HepG2 (cell line): ENCODE results near the gene HOXA13. TPM values are rescaled to one million over a fixed set of nuclear protein-coding genes. Genes with fewer than 3 reads are reported as not detected.

ENCODE experiments used
- ATAC-seq: fragments of 200-7000 bp; cut with Tn5 transposase; 3 replicates; pipeline ENCODE4 v1.9.1; 2020; ENCODE audit warnings: mild to moderate bottlenecking, moderate library complexity
- BruUV-seq: library from RNA; stranded (reverse); fragments of 400-500 nt; replicated peaks from 2 replicates; lab custom pipeline; 2021; lab: Mats Ljungman, UMichigan
- CTCF ChIA-PET: fragments of 300-600 bp; formaldehyde crosslinking; extraction: SDS; loops from one replicate; lab custom pipeline; 2021; ENCODE audit warnings: low total read pairs, inconsistent platforms, low intra/inter-chr PET ratio; lab: Yijun Ruan, JAX
- POLR2A ChIA-PET: fragments of 350-600 bp; sonication (Branson Sonifier 250); formaldehyde crosslinking; loops from one replicate; lab custom pipeline; 2020; ENCODE audit warnings: antibody characterized with exemption, inconsistent platforms; lab: Yijun Ruan, JAX
- DNase-seq: peaks from one replicate; pipeline ENCODE4 v3.0.0-alpha.2; 2015; ENCODE audit warnings: low spot score
- FAIRE-seq: peaks from 3 replicates; lab custom pipeline; 2011; peaks lifted over from hg19 to GRCh38; lab: Jason Lieb, UNC
- H2AFZ ChIP-seq: one replicate; pipeline ENCODE4 v1.6.1; 2011; ENCODE audit warnings: low read length, inconsistent platforms
- H3K27ac ChIP-seq: fragments of 300-600 bp; 3 replicates; pipeline ENCODE4 v1.8.0; 2011; ENCODE audit warnings: mixed run types, mild to moderate bottlenecking, mixed read lengths, low read length, inconsistent platforms; ENCODE audit not compliant: insufficient read depth; ENCODE audit errors: extremely low read length
- H3K27me3 ChIP-seq, 2 experiments: fragments of 200-600 bp in 1 of 2; 2 replicates in 1 of 2; 3 replicates in 1 of 2; pipeline versions ENCODE4 v1.6.0 to v1.8.0; 2011; ENCODE audit warnings: low read length in 2 of 2, mild to moderate bottlenecking in 2 of 2, moderate library complexity in 2 of 2, inconsistent platforms in 1 of 2; ENCODE audit not compliant: insufficient read depth in 2 of 2, control insufficient read depth in 1 of 2
- H3K36me3 ChIP-seq, 2 experiments: fragments of 200-600 bp in 1 of 2; replicated peaks in 1 of 2; 2 replicates in 1 of 2; 3 replicates in 1 of 2; pipeline versions ENCODE4 v1.5.1 to v1.8.0; 2011; ENCODE audit warnings: low read length in 2 of 2, inconsistent platforms in 1 of 2; ENCODE audit not compliant: insufficient read depth in 2 of 2, control insufficient read depth in 1 of 2
- H3K4me1 ChIP-seq: 2 replicates; pipeline ENCODE4 v1.5.1; 2012; ENCODE audit warnings: low read length, inconsistent platforms; ENCODE audit not compliant: insufficient read depth
- H3K4me2 ChIP-seq: 2 replicates; pipeline ENCODE4 v1.6.0; 2011; ENCODE audit warnings: low read depth, low read length, inconsistent platforms
- H3K4me3 ChIP-seq, 3 experiments: fragments of 200-600 bp in 1 of 3; sonication (generic), shearing (Covaris generic) in 1 of 3; replicated peaks in 1 of 3; 2 replicates each; pipeline ENCODE4 v1.5.1; 2011 to 2016; ENCODE audit warnings: low read length in 3 of 3, inconsistent platforms in 2 of 3, low read depth in 2 of 3, mild to moderate bottlenecking in 2 of 3, control low read depth in 1 of 3, mixed read lengths in 1 of 3; ENCODE audit not compliant: insufficient read depth in 1 of 3
- H3K79me2 ChIP-seq: one replicate; pipeline ENCODE4 v1.6.1; 2011; ENCODE audit warnings: low read length, inconsistent platforms; ENCODE audit not compliant: insufficient read depth
- H3K9ac ChIP-seq: 2 replicates; pipeline ENCODE4 v1.6.0; 2011; ENCODE audit warnings: mild to moderate bottlenecking, low read depth, low read length, inconsistent platforms; ENCODE audit not compliant: insufficient read depth
- H3K9me3 ChIP-seq: 2 replicates; pipeline ENCODE4 v1.5.1; 2012; ENCODE audit warnings: mild to moderate bottlenecking, low read length
- H4K20me1 ChIP-seq: 2 replicates; pipeline ENCODE4 v1.6.0; 2011; ENCODE audit warnings: inconsistent platforms, mild to moderate bottlenecking, low read length, moderate library complexity; ENCODE audit not compliant: insufficient read depth
- CAMTA2 ChIP-seq: sonication (generic); formaldehyde crosslinking; IDR thresholded peaks from 2 replicates; pipeline ENCODE4 v1.4.0; 2020; ENCODE audit warnings: mild to moderate bottlenecking, missing genetic modification reagents, borderline replicate concordance
- GATA4 ChIP-seq: sonication (generic); IDR thresholded peaks from 2 replicates; pipeline ENCODE4 v1.6.1; 2016; ENCODE audit warnings: antibody characterized with exemption, low read depth, borderline replicate concordance
- KLF6 ChIP-seq: IDR thresholded peaks from 2 replicates; pipeline ENCODE4 v1.8.0; 2016; ENCODE audit warnings: missing biosample characterization, missing genetic modification reagents
- PREB ChIP-seq: sonication (generic); formaldehyde crosslinking; IDR thresholded peaks from 2 replicates; pipeline ENCODE4 v1.4.0; 2020; ENCODE audit warnings: missing genetic modification reagents
- RBM22 ChIP-seq: fragments of 200-400 bp; formaldehyde crosslinking; optimal IDR thresholded peaks from 2 replicates; pipeline ENCODE3; 2017; ENCODE audit warnings: mild to moderate bottlenecking, low read length, moderate library complexity
- TCF12 ChIP-seq, 2 experiments: fragments of 450-650 bp in 1 of 2; sonication (generic) in 1 of 2; formaldehyde crosslinking in 1 of 2; IDR thresholded peaks; 2 replicates each; pipeline versions ENCODE4 v1.6.1 to v1.8.0; 2017 to 2022; ENCODE audit warnings: antibody characterized with exemption in 1 of 2, mild to moderate bottlenecking in 1 of 2, missing genetic modification reagents in 1 of 2, moderate library complexity in 1 of 2
- U2AF1 ChIP-seq: fragments of 200-400 bp; formaldehyde crosslinking; optimal IDR thresholded peaks from 2 replicates; pipeline ENCODE3; 2017; ENCODE audit warnings: mild to moderate bottlenecking, low read depth, low read length
- XRCC5 ChIP-seq: fragments of 200-400 bp; formaldehyde crosslinking; optimal IDR thresholded peaks from 2 replicates; pipeline ENCODE3; 2017; ENCODE audit warnings: mild to moderate bottlenecking, low read length
- ZNF138 ChIP-seq: sonication (generic); formaldehyde crosslinking; IDR thresholded peaks from 2 replicates; pipeline ENCODE4 v1.5.0; 2020; ENCODE audit warnings: mild to moderate bottlenecking, low read depth, missing genetic modification reagents
- ZNF362 ChIP-seq: sonication (generic); formaldehyde crosslinking; IDR thresholded peaks from 2 replicates; pipeline ENCODE4 v1.4.0; 2020; ENCODE audit warnings: missing genetic modification reagents, mild to moderate bottlenecking, borderline replicate concordance
- ZNF382 ChIP-seq: sonication (generic); formaldehyde crosslinking; IDR thresholded peaks from 2 replicates; pipeline ENCODE4 v1.5.0; 2020; ENCODE audit warnings: missing genetic modification reagents, mild to moderate bottlenecking, borderline replicate concordance
- ZNF570 ChIP-seq: sonication (generic); formaldehyde crosslinking; IDR thresholded peaks from 2 replicates; pipeline ENCODE4 v1.4.0; 2020; ENCODE audit warnings: mild to moderate bottlenecking, missing genetic modification reagents, borderline replicate concordance
- ZNF598 ChIP-seq: sonication (generic); formaldehyde crosslinking; IDR thresholded peaks from 2 replicates; pipeline ENCODE4 v1.5.1; 2020; ENCODE audit warnings: mild to moderate bottlenecking, missing genetic modification reagents, borderline replicate concordance
- ZNF776 ChIP-seq: sonication (generic); formaldehyde crosslinking; IDR thresholded peaks from 2 replicates; pipeline ENCODE4 v1.4.0; 2020; ENCODE audit warnings: mild to moderate bottlenecking, missing genetic modification reagents
- ZNF782 ChIP-seq: sonication (generic); formaldehyde crosslinking; IDR thresholded peaks from 2 replicates; pipeline ENCODE4 v1.4.0; 2020; ENCODE audit warnings: missing genetic modification reagents, mild to moderate bottlenecking, borderline replicate concordance
- ZNF839 ChIP-seq: sonication (generic); formaldehyde crosslinking; IDR thresholded peaks from 2 replicates; pipeline ENCODE4 v1.4.0; 2020; ENCODE audit warnings: missing genetic modification reagents, mild to moderate bottlenecking, borderline replicate concordance
- WGBS: methylation state at CpG from one replicate; pipeline ENCODE4 v1.1.6; 2017; ENCODE audit warnings: low lambda C conversion rate; 5-methylcytosine and 5-hydroxymethylcytosine counted together
- in situ Hi-C: cut with HindIII; loops from 2 replicates; pipeline ENCODE4 v1.10.0; 2017; ENCODE audit warnings: low pct_unique_long_range_greater_than_20kb; ENCODE audit not compliant: extremely low pct_ligation_motif_present
- intact Hi-C: fragments of 100-400 bp; cut with micrococcal nuclease; formaldehyde crosslinking; loops from one replicate; pipeline ENCODE4 v1.10.0; 2022; ENCODE audit not compliant: unreplicated experiment
- polyA plus RNA-seq, 8 experiments: library from polyadenylated mRNA; depleted of rRNA in 3 of 8; stranded (reverse) in 7 of 8; unstranded in 1 of 8; fragments of >200 nt; fragmentation: Illumina TruSeq in 4 of 8; extraction: Trizol in 4 of 8; gene quantifications; 2 replicates each; pipeline versions ENCODE4 v1.2.1 to v1.2.3, GENCODE V29; 2011 to 2016; ENCODE audit warnings: low read depth in 4 of 8, missing spikeins in 1 of 8, mixed read lengths in 1 of 8; ENCODE audit not compliant: insufficient read depth in 1 of 8
- total RNA-seq, 5 experiments: library from RNA; depleted of rRNA; stranded (reverse); fragments of >200 nt; fragmentation: Illumina TruSeq; extraction: Trizol; gene quantifications; 2 replicates each; pipeline ENCODE4 v1.2.3, GENCODE V29; 2016; ENCODE audit warnings: low read depth in 1 of 5
- TF ChIP-seq, protein P1 (sequence below): sonication (generic); formaldehyde crosslinking; IDR thresholded peaks from 2 replicates; pipeline ENCODE4 v1.4.0; 2020; ENCODE audit warnings: missing genetic modification reagents

The HOXA13 gene
- total and polyA plus RNA-seq, 2 of the 13 experiments (the other 11 are each of a cell fraction or from before 2014, with no cell fraction given) = 0.01 to 0.04 TPM

DNA sequence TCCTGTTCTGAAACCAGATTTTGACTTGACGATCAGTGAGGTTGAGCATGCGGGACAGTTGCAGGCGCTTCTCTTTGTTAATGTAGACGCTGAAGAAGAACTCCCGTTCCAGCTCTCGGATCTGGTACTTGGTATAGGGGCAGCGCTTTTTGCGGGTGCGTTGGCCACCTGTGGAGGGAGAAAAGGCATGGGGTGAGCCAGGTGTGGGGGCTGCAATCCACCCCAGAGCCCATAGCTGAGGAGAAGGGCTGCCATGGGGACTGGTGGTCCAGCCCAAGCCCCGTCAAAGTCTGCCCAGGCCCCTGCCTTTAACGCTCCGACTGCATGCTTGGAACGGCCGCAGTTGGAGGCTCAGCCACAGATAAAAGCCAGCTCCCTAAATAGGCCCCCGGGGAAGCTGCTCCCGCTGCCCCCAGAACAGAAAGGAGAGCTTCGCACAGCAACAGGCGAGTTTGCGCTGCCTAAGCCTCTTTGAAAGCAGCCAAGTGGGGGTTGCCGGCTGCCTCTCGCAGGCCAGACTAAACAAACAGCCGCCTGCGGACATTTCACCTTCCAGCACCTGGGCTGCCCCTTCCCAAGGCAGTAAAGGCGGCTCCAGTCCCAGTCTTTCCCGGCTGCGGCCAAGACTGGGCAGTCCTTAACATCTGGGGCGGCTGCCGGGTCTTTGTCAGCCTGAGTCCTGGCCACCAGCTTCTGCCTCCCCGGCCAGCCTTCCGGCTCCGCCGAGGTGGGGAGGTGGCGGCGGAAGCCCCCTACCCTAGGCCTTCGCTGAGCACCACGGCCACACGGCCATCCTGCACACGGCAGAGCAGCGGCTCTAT, 16.8 kb downstream of the HOXA13 start (continued):
- TF ChIP-seq ZNF362 (CRISPR knock-in tag) (no peak), KLF6 (CRISPR knock-in tag) (no peak)
- TF ChIP-seq, protein P1, sequence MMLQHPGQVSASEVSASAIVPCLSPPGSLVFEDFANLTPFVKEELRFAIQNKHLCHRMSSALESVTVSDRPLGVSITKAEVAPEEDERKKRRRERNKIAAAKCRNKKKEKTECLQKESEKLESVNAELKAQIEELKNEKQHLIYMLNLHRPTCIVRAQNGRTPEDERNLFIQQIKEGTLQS = no peak

- DNase-seq (no peak), ATAC-seq (no peak), FAIRE-seq (no peak)
- H3K27me3 ChIP-seq = peaks cover 27 to 90% of the 10 kb centered on the region in 2 experiments
- H4K20me1 ChIP-seq = peaks cover 6% of the 10 kb centered on the region; the same call in 1 of the 2 replicates
- ChIA-PET POLR2A (no interaction called here), CTCF (no interaction called here)
- H3K79me2 ChIP-seq = no peaks in the 10 kb centered on the region
- no TSS peak for BruUV-seq
- in situ Hi-C loops (no loop called here), intact Hi-C loops (no loop called here)
- 53% methylated on average over 3 of the region's 4 CpGs for whole genome bisulfite sequencing
- no peak overlapping the region for H3K4me3 ChIP-seq
- peaks cover 38% of the 10 kb centered on the region for H3K4me1 ChIP-seq
- H3K4me2 ChIP-seq = no peak overlapping the region
- H3K36me3 ChIP-seq = no peaks in the 10 kb centered on the region
- H2AFZ ChIP-seq = no peak overlapping the region
- TF ChIP-seq RBM22 = no peak
- TF ChIP-seq ZNF570 (CRISPR knock-in tag) = no peak
- no peak for TF ChIP-seq ZNF598 (CRISPR knock-in tag)
- TF ChIP-seq GATA4 = no peak
- TF ChIP-seq PREB (CRISPR knock-in tag) = no peak
- TF ChIP-seq ZNF839 = no peak
- no peak for TF ChIP-seq XRCC5
- no peak for TF ChIP-seq ZNF782 (CRISPR knock-in tag)
- no peak for TF ChIP-seq ZNF776 (CRISPR knock-in tag)
- TF ChIP-seq ZNF382 (CRISPR knock-in tag) = no peak
- no peak for TF ChIP-seq TCF12 (IDR thresholded peaks at IDR 0.05)
- no peak for TF ChIP-seq TCF12 (CRISPR knock-in tag; IDR thresholded peaks at IDR 0.05)
- TF ChIP-seq CAMTA2 (CRISPR knock-in tag) = no peak
- TF ChIP-seq U2AF1 = no peak
- no peak for TF ChIP-seq ZNF138 (CRISPR knock-in tag)
- no peaks in the 10 kb centered on the region for H3K9me3 ChIP-seq
- H3K9ac ChIP-seq = no peak overlapping the region
- no peak overlapping the region for H3K27ac ChIP-seq
These were observed 17.5 kb downstream of the HOXA13 start for GRCh38 chr7:27182285-27182841.
